Testis (tissue), 2 donors: ENCODE measurements around the gene HES4.

Experiments used
- CTCF ChIP-seq, 3 experiments: fragments of 450-650 bp in 2 of 3; fragments of 200-600 bp in 1 of 3; sonication (generic) in 1 of 3; IDR thresholded peaks; one replicate each; pipeline ENCODE4 v1.5.1; 2016 to 2019; ENCODE audit warnings: antibody characterized with exemption in 3 of 3, mild to moderate bottlenecking in 2 of 3, moderate library complexity in 1 of 3
- POLR2A ChIP-seq: fragments of 450-650 bp; IDR thresholded peaks from one replicate; pipeline ENCODE4 v1.6.1; 2017; ENCODE audit warnings: antibody characterized with exemption, mild to moderate bottlenecking, moderate library complexity

- TF ChIP-seq POLR2A: no peak
- TF ChIP-seq CTCF (IDR thresholded peaks at IDR 0.05): no peak
These were observed 47.3 kb downstream of the HES4 start for GRCh38 chr1:952603-953002.
